GM12878 (cell line): ENCODE results near the gene GAS6. TPM values are rescaled to one million over a fixed set of nuclear protein-coding genes. Genes with fewer than 3 reads are reported as not detected.

Experiments used
- ATAC-seq: fragments of 200-7000 bp; cut with Tn5 transposase; 3 replicates; pipeline ENCODE4 v1.9.1; 2020; ENCODE audit warnings: mild to moderate bottlenecking, moderate library complexity
- BruUV-seq: library from RNA; stranded (reverse); fragments of 400-500 nt; replicated peaks from 2 replicates; lab custom pipeline; 2021; lab: Mats Ljungman, UMichigan
- CTCF ChIA-PET: fragments of 300-600 bp; sonication (Branson Sonifier 250); formaldehyde crosslinking; extraction: SDS; loops from one replicate; lab custom pipeline; 2021; ENCODE audit warnings: inconsistent platforms; lab: Yijun Ruan, JAX
- POLR2A ChIA-PET: fragments of 350-600 bp; formaldehyde crosslinking; extraction: SDS; loops from one replicate; lab custom pipeline; 2021; ENCODE audit warnings: inconsistent platforms; lab: Charles Lee
- RAD21 ChIA-PET: fragments of 300-600 bp; sonication (Branson Sonifier 250); formaldehyde crosslinking; loops from one replicate; lab custom pipeline; 2023; ENCODE audit warnings: antibody characterized with exemption; ENCODE audit not compliant: unreplicated experiment; lab: Charles Lee
- SMC1A ChIA-PET: fragments of 300-600 bp; sonication (Branson Sonifier 250); formaldehyde crosslinking; loops from one replicate; lab custom pipeline; 2023; ENCODE audit not compliant: unreplicated experiment, uncharacterized antibody; lab: Charles Lee
- DNase-seq: peaks from one replicate; pipeline ENCODE4 v3.0.0-alpha.2; 2011; ENCODE audit warnings: low read depth, low spot score
- FAIRE-seq: peaks from 3 replicates; lab custom pipeline; 2011; peaks lifted over from hg19 to GRCh38; lab: Jason Lieb, UNC
- H2AFZ ChIP-seq: 2 replicates; pipeline ENCODE4 v1.6.0; 2011; ENCODE audit warnings: low read depth, low read length, control low read depth; ENCODE audit not compliant: control insufficient read depth
- H3K27ac ChIP-seq: 2 replicates; pipeline ENCODE4 v1.5.1; 2011; ENCODE audit warnings: control low read depth; ENCODE audit not compliant: control insufficient read depth, insufficient read depth
- H3K27me3 ChIP-seq, 2 experiments: replicated peaks in 1 of 2; 2 replicates each; pipeline versions ENCODE4 v1.6.0 to v1.6.1; 2011; ENCODE audit warnings: low read length in 1 of 2; ENCODE audit not compliant: control insufficient read depth in 2 of 2, insufficient read depth in 2 of 2
- H3K36me3 ChIP-seq, 2 experiments: 2 replicates each; pipeline ENCODE4 v1.5.1; 2011; ENCODE audit warnings: low read length in 1 of 2; ENCODE audit not compliant: control insufficient read depth in 2 of 2, insufficient read depth in 2 of 2
- H3K4me1 ChIP-seq: 2 replicates; pipeline ENCODE4 v1.6.1; 2011; ENCODE audit warnings: mild to moderate bottlenecking, low read length, moderate library complexity, mixed read lengths; ENCODE audit not compliant: control insufficient read depth, insufficient read depth
- H3K4me2 ChIP-seq: 2 replicates; pipeline ENCODE4 v1.6.0; 2011; ENCODE audit warnings: control low read depth; ENCODE audit not compliant: control insufficient read depth, insufficient read depth
- H3K4me3 ChIP-seq: fragments of 200-600 bp; sonication (generic); 2 replicates; pipeline ENCODE4 v1.5.1; 2016
- H3K79me2 ChIP-seq: 2 replicates; pipeline ENCODE4 v1.6.0; 2011; ENCODE audit warnings: low read length; ENCODE audit not compliant: control insufficient read depth, insufficient read depth
- H3K9ac ChIP-seq: 2 replicates; pipeline ENCODE4 v1.8.0; 2011; ENCODE audit warnings: low read length, control low read depth, mixed read lengths; ENCODE audit not compliant: control insufficient read depth, insufficient read depth
- H3K9me3 ChIP-seq: replicated peaks from 3 replicates; pipeline ENCODE4 v1.5.1; 2011; ENCODE audit warnings: mild to moderate bottlenecking, low read length; ENCODE audit not compliant: control insufficient read depth, insufficient read depth
- H4K20me1 ChIP-seq: 2 replicates; pipeline ENCODE4 v1.6.0; 2011; ENCODE audit not compliant: control insufficient read depth, insufficient read depth
- IKZF1 ChIP-seq: fragments of 450-650 bp; conservative IDR thresholded peaks from 2 replicates; pipeline ENCODE4 v1.6.1; 2017; ENCODE audit warnings: antibody characterized with exemption, mild to moderate bottlenecking
- MEF2A ChIP-seq: IDR thresholded peaks from 2 replicates; pipeline ENCODE4 v1.6.1; 2011; ENCODE audit warnings: low read depth, mild to moderate bottlenecking, low read length, moderate library complexity; ENCODE audit not compliant: insufficient read depth
- SMAD5 ChIP-seq: IDR thresholded peaks from 2 replicates; pipeline ENCODE4 v1.6.1; 2016; ENCODE audit warnings: antibody characterized with exemption, low read depth
- WGBS: methylation state at CpG from one replicate; pipeline ENCODE4 v1.1.6; 2016; ENCODE audit warnings: low lambda C conversion rate; ENCODE audit not compliant: insufficient replicate concordance, insufficient coverage; ENCODE audit errors: missing lambda C conversion rate; 5-methylcytosine and 5-hydroxymethylcytosine counted together
- in situ Hi-C: fragments of 300-500 bp; cut with MboI; formaldehyde crosslinking; loops from 9 replicates; pipeline ENCODE4 v1.14.3; 2018; ENCODE audit warnings: mixed read lengths
- intact Hi-C: fragments of 100-400 bp; cut with micrococcal nuclease; formaldehyde crosslinking; loops from one replicate; pipeline ENCODE4 v1.14.2; 2022; ENCODE audit not compliant: unreplicated experiment
- polyA plus RNA-seq, 11 experiments: library from polyadenylated mRNA; depleted of rRNA in 4 of 11; unstranded in 6 of 11; stranded (reverse) in 5 of 11; fragments of >200 nt; fragmentation: Nextera tagmentation in 4 of 11; fragmentation: Illumina TruSeq in 1 of 11; extraction: Ambion mirVana in 4 of 11; extraction: Trizol in 1 of 11; gene quantifications; 1 replicate in 1 of 11; 2 replicates in 10 of 11; pipeline versions ENCODE4 v1.2.1 to v1.2.3, GENCODE V29; 2011 to 2016; ENCODE audit warnings: inconsistent platforms in 2 of 11, missing spikeins in 2 of 11, low read depth in 1 of 11
- total RNA-seq, 4 experiments: library from RNA; depleted of rRNA in 3 of 4; stranded (reverse); fragments of >200 nt in 3 of 4; fragmentation: Illumina TruSeq in 1 of 4; extraction: Trizol in 1 of 4; gene quantifications; 2 replicates each; pipeline versions ENCODE4 v1.2.1 to v1.2.3, GENCODE V29; 2013 to 2021
- TF ChIP-seq, protein P1 (sequence below): IDR thresholded peaks from 2 replicates; pipeline ENCODE4 v1.6.1; 2011; ENCODE audit warnings: mild to moderate bottlenecking, low read depth, low read length, moderate library complexity; ENCODE audit not compliant: insufficient replicate concordance
- TF ChIP-seq, protein P2 (sequence below): IDR thresholded peaks from 2 replicates; pipeline ENCODE4 v1.6.1; 2011; ENCODE audit warnings: borderline replicate concordance, low read depth, mild to moderate bottlenecking, moderate library complexity, low read length; ENCODE audit not compliant: insufficient read depth, poor library complexity, severe bottlenecking
- TF ChIP-seq, protein P3 (sequence below): fragments of 450-650 bp; conservative IDR thresholded peaks from 2 replicates; pipeline ENCODE4 v1.6.1; 2017; ENCODE audit warnings: mild to moderate bottlenecking, moderate library complexity
- TF ChIP-seq, protein P4 (sequence below): fragments of 450-650 bp; IDR thresholded peaks from 2 replicates; pipeline ENCODE4 v1.6.1; 2016; ENCODE audit warnings: mild to moderate bottlenecking

GAS6 gene
- total and polyA plus RNA-seq, 10 of the 15 experiments (the other 5 are each of a cell fraction or from before 2014, with no cell fraction given) = 0.03 to 0.59 (median 0.10) TPM; not detected in 2

DNA sequence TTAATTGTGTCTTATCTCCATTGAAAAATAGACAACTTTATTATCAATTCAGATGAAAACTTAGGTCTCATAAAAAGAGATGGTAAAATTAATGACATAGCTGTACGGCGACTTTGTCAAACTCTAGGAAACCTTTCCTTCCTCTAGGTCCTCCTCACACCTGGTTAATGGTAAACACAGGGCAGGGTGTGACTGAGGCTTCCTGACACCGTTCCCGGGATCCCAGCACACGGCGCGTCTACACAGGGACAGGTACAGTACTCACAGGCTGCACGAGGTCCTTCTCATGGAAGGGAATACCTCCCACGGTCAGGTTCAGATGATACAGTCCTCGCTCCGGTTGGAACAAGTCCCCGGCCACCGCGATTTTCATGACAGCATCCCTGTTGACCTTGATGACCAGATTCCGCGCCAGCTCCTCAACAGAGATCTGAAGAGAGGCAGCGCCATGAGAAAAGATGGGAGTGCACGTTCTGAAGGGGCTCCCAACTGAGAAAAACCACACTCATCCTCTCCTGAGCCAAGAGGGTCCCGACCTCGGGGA lies 35.5 kb downstream of the GAS6 start:
- ChIA-PET RAD21 (no interaction called here), CTCF (no interaction called here), SMC1A (no interaction called here)
- BruUV-seq = no TSS peak
- intact Hi-C loops = no loop called here
- DNase-seq (no peak), ATAC-seq (no peak)
- H3K4me2 ChIP-seq = no peak overlapping the region
- H3K36me3 ChIP-seq = no peaks in the 10 kb centered on the region
- no peak overlapping the region for H3K4me3 ChIP-seq
- WGBS = 87% methylated on average over 20 of the region's 20 CpGs
- no peaks in the 10 kb centered on the region for H3K9me3 ChIP-seq
- H3K9ac ChIP-seq = no peak overlapping the region
- no peak overlapping the region for H3K27ac ChIP-seq
- TF ChIP-seq IKZF1 = no peak
- TF ChIP-seq, all 136 proteins: peak for 0
- POLR2A ChIA-PET = no interaction called here
- H4K20me1 ChIP-seq = no peaks in the 10 kb centered on the region
- H3K27me3 ChIP-seq = no peaks in the 10 kb centered on the region
- H3K4me1 ChIP-seq = no peaks in the 10 kb centered on the region
- in situ Hi-C loops = no loop called here
- no peak for FAIRE-seq
- no peaks in the 10 kb centered on the region for H3K79me2 ChIP-seq
- H2AFZ ChIP-seq = no peak overlapping the region

DNA sequence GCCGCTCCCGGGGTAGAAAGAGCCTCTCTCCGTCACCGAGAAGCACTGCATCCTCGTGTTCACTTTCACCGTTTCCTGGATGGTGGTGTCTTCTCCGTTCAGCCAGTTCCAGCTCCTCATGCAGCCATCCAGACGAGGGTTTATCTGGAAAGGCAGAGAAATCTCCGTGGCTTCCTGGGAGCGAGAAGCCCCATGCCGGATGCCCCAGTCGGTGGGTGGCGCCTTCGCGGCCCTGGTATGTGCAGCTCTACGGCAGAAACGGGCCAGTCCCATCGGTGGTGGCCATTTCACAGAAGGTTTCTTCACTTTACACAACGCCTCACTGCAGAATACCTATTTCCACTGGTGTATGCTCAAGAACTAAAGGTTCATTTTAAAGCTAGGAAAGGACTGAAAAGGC lies 36.9 kb downstream of the GAS6 start:
- RAD21 ChIA-PET = no interaction called here
- H3K79me2 ChIP-seq = no peaks in the 10 kb centered on the region
- no peaks in the 10 kb centered on the region for H3K27me3 ChIP-seq
- H3K36me3 ChIP-seq = no peaks in the 10 kb centered on the region
- no peak for FAIRE-seq
- in situ Hi-C loops = no loop called here
- no peaks in the 10 kb centered on the region for H3K9me3 ChIP-seq
- no peaks in the 10 kb centered on the region for H4K20me1 ChIP-seq
- no peak overlapping the region for H3K4me2 ChIP-seq
- CTCF ChIA-PET = no interaction called here
- H3K4me1 ChIP-seq = no peaks in the 10 kb centered on the region
- no peak for DNase-seq
- POLR2A ChIA-PET = no interaction called here
- intact Hi-C loops = no loop called here
- TF ChIP-seq, protein P1, sequence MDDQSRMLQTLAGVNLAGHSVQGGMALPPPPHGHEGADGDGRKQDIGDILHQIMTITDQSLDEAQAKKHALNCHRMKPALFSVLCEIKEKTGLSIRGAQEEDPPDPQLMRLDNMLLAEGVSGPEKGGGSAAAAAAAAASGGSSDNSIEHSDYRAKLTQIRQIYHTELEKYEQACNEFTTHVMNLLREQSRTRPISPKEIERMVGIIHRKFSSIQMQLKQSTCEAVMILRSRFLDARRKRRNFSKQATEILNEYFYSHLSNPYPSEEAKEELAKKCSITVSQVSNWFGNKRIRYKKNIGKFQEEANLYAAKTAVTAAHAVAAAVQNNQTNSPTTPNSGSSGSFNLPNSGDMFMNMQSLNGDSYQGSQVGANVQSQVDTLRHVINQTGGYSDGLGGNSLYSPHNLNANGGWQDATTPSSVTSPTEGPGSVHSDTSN = no peak
- TF ChIP-seq, protein P2, sequence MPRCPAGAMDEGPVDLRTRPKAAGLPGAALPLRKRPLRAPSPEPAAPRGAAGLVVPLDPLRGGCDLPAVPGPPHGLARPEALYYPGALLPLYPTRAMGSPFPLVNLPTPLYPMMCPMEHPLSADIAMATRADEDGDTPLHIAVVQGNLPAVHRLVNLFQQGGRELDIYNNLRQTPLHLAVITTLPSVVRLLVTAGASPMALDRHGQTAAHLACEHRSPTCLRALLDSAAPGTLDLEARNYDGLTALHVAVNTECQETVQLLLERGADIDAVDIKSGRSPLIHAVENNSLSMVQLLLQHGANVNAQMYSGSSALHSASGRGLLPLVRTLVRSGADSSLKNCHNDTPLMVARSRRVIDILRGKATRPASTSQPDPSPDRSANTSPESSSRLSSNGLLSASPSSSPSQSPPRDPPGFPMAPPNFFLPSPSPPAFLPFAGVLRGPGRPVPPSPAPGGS = no peak
- TF ChIP-seq, protein P3, sequence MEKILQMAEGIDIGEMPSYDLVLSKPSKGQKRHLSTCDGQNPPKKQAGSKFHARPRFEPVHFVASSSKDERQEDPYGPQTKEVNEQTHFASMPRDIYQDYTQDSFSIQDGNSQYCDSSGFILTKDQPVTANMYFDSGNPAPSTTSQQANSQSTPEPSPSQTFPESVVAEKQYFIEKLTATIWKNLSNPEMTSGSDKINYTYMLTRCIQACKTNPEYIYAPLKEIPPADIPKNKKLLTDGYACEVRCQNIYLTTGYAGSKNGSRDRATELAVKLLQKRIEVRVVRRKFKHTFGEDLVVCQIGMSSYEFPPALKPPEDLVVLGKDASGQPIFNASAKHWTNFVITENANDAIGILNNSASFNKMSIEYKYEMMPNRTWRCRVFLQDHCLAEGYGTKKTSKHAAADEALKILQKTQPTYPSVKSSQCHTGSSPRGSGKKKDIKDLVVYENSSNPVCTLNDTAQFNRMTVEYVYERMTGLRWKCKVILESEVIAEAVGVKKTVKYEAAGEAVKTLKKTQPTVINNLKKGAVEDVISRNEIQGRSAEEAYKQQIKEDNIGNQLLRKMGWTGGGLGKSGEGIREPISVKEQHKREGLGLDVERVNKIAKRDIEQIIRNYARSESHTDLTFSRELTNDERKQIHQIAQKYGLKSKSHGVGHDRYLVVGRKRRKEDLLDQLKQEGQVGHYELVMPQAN = no peak
- TF ChIP-seq MEF2A = no peak
- TF ChIP-seq, protein P4, sequence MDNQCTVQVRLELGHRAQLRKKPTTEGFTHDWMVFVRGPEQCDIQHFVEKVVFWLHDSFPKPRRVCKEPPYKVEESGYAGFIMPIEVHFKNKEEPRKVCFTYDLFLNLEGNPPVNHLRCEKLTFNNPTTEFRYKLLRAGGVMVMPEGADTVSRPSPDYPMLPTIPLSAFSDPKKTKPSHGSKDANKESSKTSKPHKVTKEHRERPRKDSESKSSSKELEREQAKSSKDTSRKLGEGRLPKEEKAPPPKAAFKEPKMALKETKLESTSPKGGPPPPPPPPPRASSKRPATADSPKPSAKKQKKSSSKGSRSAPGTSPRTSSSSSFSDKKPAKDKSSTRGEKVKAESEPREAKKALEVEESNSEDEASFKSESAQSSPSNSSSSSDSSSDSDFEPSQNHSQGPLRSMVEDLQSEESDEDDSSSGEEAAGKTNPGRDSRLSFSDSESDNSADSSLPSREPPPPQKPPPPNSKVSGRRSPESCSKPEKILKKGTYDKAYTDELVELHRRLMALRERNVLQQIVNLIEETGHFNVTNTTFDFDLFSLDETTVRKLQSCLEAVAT = no peak
- no peak for TF ChIP-seq SMAD5
- H3K9ac ChIP-seq = no peak overlapping the region
- H3K4me3 ChIP-seq = no peak overlapping the region
- no TSS peak for BruUV-seq
- H2AFZ ChIP-seq = no peak overlapping the region
- 92% methylated on average over 19 of the region's 19 CpGs for WGBS
- ATAC-seq = no peak
- no peak overlapping the region for H3K27ac ChIP-seq
- SMC1A ChIA-PET = no interaction called here
